Effector memory CD4-positive, alpha-beta T cell (primary cell): ENCODE measurements around the gene DCANP1.

ENCODE experiments used
- DNase-seq, 3 donors: peaks; one replicate each; pipeline ENCODE4 v3.0.0-alpha.2; 2020
- H3K27ac ChIP-seq: 2 replicates; pipeline ENCODE4 v1.7.0; 2013; ENCODE audit warnings: mild to moderate bottlenecking, low read length, moderate library complexity; ENCODE audit not compliant: insufficient read depth, poor library complexity, severe bottlenecking
- H3K27me3 ChIP-seq: replicated peaks from 2 replicates; pipeline ENCODE4 v1.7.0; 2013; ENCODE audit warnings: mild to moderate bottlenecking, low read length; ENCODE audit not compliant: insufficient read depth, control insufficient read depth, poor library complexity, severe bottlenecking
- H3K36me3 ChIP-seq: 2 replicates; pipeline ENCODE4 v1.7.0; 2013; ENCODE audit warnings: mild to moderate bottlenecking, low read length, moderate library complexity; ENCODE audit not compliant: control insufficient read depth, insufficient read depth
- H3K4me1 ChIP-seq: 2 replicates; pipeline ENCODE4 v1.7.0; 2013; ENCODE audit warnings: low read length, mild to moderate bottlenecking; ENCODE audit not compliant: control insufficient read depth, insufficient read depth, poor library complexity, severe bottlenecking
- H3K4me3 ChIP-seq: 2 replicates; pipeline ENCODE4 v1.7.0; 2013; ENCODE audit warnings: low read length, low read depth, mild to moderate bottlenecking; ENCODE audit not compliant: insufficient read depth, poor library complexity, severe bottlenecking
- H3K9me3 ChIP-seq: 2 replicates; pipeline ENCODE4 v1.7.0; 2013; ENCODE audit warnings: mild to moderate bottlenecking, low read length, moderate library complexity; ENCODE audit not compliant: control insufficient read depth

Gene DCANP1

DNA sequence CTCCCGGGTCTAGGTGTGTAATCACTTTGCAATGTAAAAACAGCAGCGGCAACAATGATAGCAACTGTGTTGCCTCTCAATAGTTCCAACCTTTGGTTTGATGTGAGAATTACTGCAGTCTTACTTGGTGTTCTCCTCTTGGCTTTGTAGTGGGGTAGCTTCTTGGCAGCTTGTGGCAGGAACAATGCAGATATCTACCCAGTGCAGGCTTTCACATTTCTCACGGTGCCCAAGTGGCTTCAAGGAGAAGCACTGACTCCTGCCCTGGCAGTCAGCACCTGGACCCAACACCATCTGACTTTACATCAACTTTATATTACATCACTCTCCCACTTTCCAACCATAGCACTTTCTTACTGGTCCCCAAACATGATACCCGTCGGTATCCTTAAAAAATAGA, 33.4 kb upstream of the DCANP1 start:
- Histone ChIP-seq H3K9me3 (no peaks in the 10 kb centered on the region), H3K27me3 (no peaks in the 10 kb centered on the region), H3K27ac (no peak overlapping the region), H3K4me1 (no peaks in the 10 kb centered on the region), H3K4me3 (no peak overlapping the region), H3K36me3 (no peaks in the 10 kb centered on the region)
- DNase-seq: no peak

DNA sequence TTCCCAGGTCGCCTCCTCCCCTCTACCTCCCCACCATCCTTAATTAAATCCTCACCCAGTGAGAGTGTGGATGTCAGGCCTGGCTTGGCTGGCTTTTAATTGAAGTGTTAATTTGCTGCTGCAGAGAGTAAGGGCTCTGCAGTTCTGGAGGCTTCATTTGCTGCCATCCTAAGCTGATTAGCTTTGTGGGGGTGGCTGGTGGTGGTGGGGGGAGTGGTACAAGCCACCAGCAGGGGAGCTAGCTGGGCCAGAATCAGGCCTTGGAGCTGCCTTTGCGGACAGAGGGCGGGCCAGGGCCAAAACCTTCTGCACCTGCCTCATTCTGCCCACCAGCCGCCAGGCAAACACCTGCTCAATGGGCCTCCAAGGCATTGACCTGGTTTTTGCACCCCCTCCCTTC, 31.8 kb upstream of the DCANP1 start:
- DNase-seq: no peak
- no peaks in the 10 kb centered on the region for H3K4me1 ChIP-seq
- no peaks in the 10 kb centered on the region for H3K9me3 ChIP-seq
- H3K4me3 ChIP-seq: no peak overlapping the region
- H3K27me3 ChIP-seq: no peaks in the 10 kb centered on the region
- H3K36me3 ChIP-seq: no peaks in the 10 kb centered on the region
- H3K27ac ChIP-seq: no peak overlapping the region

DNA sequence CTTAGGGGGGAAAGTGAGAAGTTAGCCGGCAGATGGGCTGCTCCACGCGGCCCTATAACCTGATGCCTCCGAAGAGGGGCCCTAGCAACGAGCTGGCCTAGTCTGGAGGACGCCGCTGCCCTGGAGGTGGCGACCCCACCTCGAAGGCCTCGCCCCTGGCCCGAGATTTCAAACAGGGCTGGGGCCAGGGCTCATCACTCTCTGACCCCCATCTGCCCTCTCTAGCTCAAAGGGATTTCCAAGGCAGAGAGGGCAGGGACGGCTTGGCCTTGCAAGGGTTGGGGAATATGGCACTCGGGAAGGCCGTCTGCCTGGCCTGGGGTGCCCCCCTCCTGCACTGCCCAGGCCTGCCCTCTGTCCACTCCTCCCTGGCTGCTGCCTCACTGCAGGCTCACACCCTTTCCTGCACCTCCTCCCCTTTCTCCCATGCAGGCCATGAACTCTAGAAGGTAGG, 30.5 kb upstream of the DCANP1 start:
- no peaks in the 10 kb centered on the region for H3K4me1 ChIP-seq
- DNase-seq: no peak

DNA sequence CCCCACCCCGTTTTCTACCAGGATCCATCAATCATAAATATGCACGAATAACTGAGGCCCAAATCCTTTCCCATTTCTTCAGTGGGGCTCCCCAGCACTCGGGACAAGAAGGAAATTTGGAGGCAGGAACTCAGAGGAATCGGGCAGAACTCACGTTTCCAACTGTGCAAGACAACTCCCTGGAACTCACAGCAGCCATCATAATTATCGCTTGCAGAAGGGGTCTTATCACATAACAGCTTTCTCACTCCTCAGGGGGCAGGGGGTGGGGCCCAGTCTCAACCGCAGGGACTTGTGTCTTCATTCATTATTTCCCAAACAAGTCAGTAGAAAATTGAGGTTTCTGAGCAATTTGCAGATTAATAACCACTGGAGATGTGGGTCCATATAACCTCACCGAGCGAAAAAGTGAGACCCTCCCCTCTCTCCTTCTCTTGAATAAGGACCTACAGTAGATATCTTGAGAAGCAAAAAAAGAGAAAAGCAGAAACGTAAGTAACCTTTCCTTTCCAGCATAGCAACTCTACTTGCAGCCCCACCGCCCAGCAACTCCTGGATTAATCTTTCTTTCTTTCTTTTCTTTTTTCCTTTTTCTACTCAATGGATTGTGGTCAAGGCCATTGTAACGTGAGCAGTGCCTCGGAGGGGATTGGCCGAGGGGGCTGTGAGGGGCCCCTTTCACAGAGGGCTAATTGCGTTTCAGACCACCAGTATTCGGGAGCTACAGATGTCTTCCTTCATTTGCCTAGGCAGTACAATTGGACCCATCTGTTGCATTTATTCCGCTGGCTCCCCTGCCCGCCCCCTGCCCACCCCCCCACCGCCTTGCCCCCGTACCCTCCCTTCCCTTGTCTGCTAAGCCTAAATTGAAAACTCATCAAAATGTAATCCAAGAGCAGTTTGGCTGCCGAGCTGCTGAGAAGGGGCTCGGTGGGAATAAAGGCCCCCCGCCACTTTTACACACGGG, 29.8 kb upstream of the DCANP1 start:
- Histone ChIP-seq H3K36me3 (no peaks in the 10 kb centered on the region), H3K4me1 (no peaks in the 10 kb centered on the region), H3K9me3 (no peaks in the 10 kb centered on the region), H3K27ac (no peak overlapping the region), H3K27me3 (no peaks in the 10 kb centered on the region), H3K4me3 (no peak overlapping the region)
- DNase-seq: no peak

More for the DNA sequence above, 30.5 kb upstream of the DCANP1 start:
- no peaks in the 10 kb centered on the region for H3K36me3 ChIP-seq
- H3K4me3 ChIP-seq: no peak overlapping the region
- no peak overlapping the region for H3K27ac ChIP-seq
- H3K27me3 ChIP-seq: no peaks in the 10 kb centered on the region
- no peaks in the 10 kb centered on the region for H3K9me3 ChIP-seq

DNA sequence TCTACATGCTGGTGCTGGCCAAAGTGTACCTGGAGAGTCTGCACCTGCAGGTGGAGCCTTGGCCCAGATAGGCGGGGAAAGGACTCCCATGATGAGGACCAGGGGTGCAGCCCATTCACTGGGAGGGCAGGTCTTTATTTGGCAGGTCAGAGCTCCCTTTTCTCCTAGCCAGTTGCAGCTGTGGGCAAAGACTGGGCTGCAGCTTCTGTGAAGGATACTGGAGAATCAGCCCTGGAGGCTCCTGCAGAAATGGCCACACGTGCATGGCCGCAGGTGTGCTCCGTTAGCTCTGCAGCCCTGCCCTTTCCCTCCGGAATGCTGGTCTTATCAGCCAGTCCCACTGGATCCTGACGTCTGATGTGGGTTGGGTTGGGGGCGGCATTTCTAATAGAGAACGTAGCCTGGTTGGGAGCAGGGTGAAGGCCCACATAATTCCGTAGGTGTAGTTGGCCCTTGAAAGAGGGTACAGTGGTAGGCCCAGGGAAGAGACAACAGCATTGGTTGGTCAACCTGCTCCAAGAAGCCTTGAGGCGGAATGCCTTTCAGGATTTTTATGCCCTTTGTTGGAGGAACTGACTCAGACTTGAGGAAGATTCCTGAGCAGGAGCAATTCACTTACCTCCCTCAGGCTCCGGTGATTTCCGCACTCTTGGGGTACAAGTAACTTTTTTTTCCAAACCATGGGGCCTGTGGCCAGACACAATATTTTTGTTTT, 27.0 kb upstream of the DCANP1 start:
- no peaks in the 10 kb centered on the region for H3K27me3 ChIP-seq
- DNase-seq: no peak
- H3K4me1 ChIP-seq: no peaks in the 10 kb centered on the region
- H3K4me3 ChIP-seq: no peak overlapping the region
- no peaks in the 10 kb centered on the region for H3K36me3 ChIP-seq
- no peaks in the 10 kb centered on the region for H3K9me3 ChIP-seq
- H3K27ac ChIP-seq: no peak overlapping the region

DNA sequence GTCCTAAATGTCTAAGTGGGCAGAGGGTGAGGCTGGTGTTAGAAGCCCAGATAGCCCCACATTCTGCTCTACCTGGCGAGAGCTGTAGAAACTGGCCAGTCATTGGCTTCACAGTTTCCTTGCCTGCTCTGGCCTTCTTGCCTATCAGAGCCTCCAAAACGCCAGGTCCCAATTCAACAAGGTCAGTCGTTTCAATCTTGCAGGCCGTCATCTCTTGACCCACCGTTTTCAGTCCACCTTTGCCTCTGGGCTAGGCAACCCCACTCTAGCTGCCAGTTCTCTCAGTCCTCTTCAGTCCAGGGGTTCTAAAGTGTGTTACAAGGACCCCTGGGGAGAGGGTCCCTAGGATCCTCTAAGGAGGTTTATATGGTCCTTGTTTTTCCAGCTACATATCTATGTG, 25.0 kb upstream of the DCANP1 start:
- Histone ChIP-seq H3K9me3 (no peaks in the 10 kb centered on the region), H3K27me3 (no peaks in the 10 kb centered on the region), H3K4me3 (no peak overlapping the region), H3K4me1 (no peaks in the 10 kb centered on the region), H3K27ac (no peak overlapping the region), H3K36me3 (no peaks in the 10 kb centered on the region)
- no peak for DNase-seq

DNA sequence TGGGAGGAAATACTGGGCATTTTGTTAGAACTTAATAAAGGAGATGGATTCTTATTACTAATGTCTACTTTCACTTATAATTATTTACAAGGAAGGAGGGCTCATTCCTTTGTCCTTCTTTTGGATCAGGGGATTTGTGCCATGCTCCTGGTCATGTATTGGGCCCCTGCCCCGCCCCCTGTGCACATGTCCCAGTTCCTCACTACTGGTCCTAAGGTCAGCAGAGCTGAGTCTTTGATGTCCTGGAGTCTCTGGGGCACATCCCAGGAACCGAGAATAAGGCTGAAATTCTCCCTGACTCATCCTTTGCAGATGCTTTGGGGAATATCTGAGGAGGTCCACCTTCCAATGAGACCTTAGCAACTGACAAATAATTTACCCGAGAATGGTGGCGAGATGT, 24.6 kb upstream of the DCANP1 start:
- Histone ChIP-seq H3K36me3 (no peaks in the 10 kb centered on the region), H3K27ac (no peak overlapping the region), H3K4me3 (no peak overlapping the region), H3K27me3 (peaks cover under 1% of the 10 kb centered on the region), H3K9me3 (no peaks in the 10 kb centered on the region), H3K4me1 (no peaks in the 10 kb centered on the region)
- no peak for DNase-seq

DNA sequence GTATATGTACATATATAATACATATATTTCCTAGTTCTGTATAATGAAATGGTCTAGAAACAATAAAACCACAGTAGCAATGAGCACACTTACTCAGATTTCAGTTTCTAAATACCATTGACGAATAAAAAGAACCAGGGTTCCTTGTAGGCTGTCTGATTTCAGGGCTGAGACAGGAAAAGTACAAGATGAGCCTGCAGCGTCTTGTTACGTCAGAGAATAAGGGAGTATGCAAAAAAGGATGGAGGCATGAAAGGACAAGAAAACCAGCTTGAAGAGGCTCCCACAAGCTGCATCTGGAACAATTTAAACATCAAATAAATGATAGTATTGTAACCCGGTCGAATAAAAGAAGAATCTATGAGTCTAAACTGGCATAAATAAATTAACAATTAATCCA, 22.8 kb upstream of the DCANP1 start:
- Histone ChIP-seq H3K4me1 (peaks cover 5% of the 10 kb centered on the region), H3K27ac (no peak overlapping the region), H3K27me3 (peaks cover 7% of the 10 kb centered on the region), H3K36me3 (no peaks in the 10 kb centered on the region), H3K4me3 (no peak overlapping the region), H3K9me3 (no peaks in the 10 kb centered on the region)
- no peak for DNase-seq

DNA sequence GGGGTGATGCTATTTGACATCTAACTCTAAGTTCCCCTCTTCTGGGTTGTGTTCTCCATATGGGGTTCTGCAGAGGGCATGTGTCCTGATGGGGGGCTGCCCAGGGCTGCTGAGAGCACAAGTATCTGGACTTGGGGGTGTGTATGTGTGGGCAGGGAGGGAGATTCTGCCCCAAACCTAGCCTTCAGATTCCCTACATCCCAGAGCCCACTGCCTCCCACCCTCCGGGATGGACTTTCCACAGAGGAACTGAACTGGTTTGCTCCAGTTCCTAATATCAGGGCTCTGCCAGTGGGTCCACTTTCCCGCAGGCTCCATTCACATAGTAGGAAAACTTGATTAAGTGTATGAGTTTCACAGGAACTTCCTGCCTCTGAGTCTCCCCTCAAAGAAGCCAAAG, 21.4 kb upstream of the DCANP1 start:
- no peaks in the 10 kb centered on the region for H3K9me3 ChIP-seq
- no peak overlapping the region for H3K27ac ChIP-seq
- peaks cover 7% of the 10 kb centered on the region for H3K27me3 ChIP-seq
- DNase-seq: no peak
- no peaks in the 10 kb centered on the region for H3K36me3 ChIP-seq
- H3K4me1 ChIP-seq: peaks cover 5% of the 10 kb centered on the region
- no peak overlapping the region for H3K4me3 ChIP-seq

DNA sequence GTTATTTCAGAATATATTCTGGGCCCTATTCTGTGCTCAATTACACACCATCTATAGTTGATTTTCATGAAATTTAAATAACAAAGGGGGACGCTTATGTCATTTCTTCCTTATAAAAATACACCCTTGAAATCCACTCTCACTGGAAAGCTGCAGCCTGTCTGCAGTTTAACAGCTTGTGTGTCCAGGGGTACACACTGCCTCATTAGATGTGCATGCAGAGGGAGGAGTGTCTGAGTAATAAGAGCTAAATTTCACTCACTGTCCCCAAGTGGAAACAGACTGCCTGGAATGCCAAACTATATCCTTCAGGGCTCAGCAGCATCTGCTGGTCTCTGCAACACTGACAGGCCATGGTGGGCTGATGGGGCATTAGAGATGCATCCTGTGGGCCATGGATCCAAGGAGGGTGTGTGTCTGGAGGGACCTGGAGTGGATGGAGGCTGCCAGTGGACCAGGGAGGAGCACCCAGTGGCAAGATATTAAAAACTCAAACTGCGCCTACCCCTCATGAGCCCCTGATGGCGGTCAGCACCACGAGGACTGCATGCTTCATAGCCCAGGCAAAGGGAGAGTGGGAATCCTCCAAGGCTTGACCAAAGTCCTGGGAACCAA, 20.8 kb upstream of the DCANP1 start:
- Histone ChIP-seq H3K4me3 (no peak overlapping the region), H3K4me1 (peaks cover 5% of the 10 kb centered on the region), H3K9me3 (no peaks in the 10 kb centered on the region), H3K36me3 (no peaks in the 10 kb centered on the region), H3K27me3 (peaks cover 7% of the 10 kb centered on the region), H3K27ac (no peak overlapping the region)
- no peak for DNase-seq
